HCT116 (cell line): ENCODE measurements around the gene NDUFS6. TPM values are rescaled to one million over a fixed set of nuclear protein-coding genes. Genes with fewer than 3 reads are reported as not detected.
A peak's percentile ranks its signal among the peaks of the same experiment; 100 is the strongest.
"Not testable (repeated sequence)": the region's sequence is repeated elsewhere in the genome, so short reads cannot be mapped to it uniquely, and the experiment has no call there.

Source experiments
- ATAC-seq: fragments of 200-7000 bp; cut with Tn5 transposase; 2 replicates; pipeline ENCODE4 v1.9.1; 2020; ENCODE audit warnings: mild to moderate bottlenecking, moderate library complexity
- BruUV-seq: library from RNA; stranded (reverse); fragments of 400-500 nt; replicated peaks from 2 replicates; lab custom pipeline; 2021; lab: Mats Ljungman, UMichigan
- CTCF ChIA-PET: fragments of 300-600 bp; sonication (Branson Sonifier 250); formaldehyde crosslinking; loops from one replicate; lab custom pipeline; 2021; ENCODE audit warnings: antibody characterized with exemption; lab: Charles Lee
- POLR2A ChIA-PET: fragments of 300-600, 350-600 bp; sonication (Branson Sonifier 250); formaldehyde crosslinking; loops from one replicate; lab custom pipeline; 2021; ENCODE audit warnings: antibody characterized with exemption; lab: Charles Lee
- RAD21 ChIA-PET, 2 experiments: fragments of 300-600 bp; sonication (Branson Sonifier 250); formaldehyde crosslinking; loops; one replicate each; lab custom pipeline; 2023; ENCODE audit warnings: low total read pairs in 2 of 2; ENCODE audit not compliant: uncharacterized antibody in 2 of 2, unreplicated experiment in 2 of 2, low non-redundant PET in 1 of 2; lab: Charles Lee
- DNase-seq: peaks from one replicate; pipeline ENCODE4 v3.0.0-alpha.2; 2010; ENCODE audit warnings: low read depth, low spot score
- H2AFZ ChIP-seq: fragments of 200-600 bp; shearing (Covaris generic), sonication (generic); 2 replicates; pipeline ENCODE4 v1.6.1; 2017; ENCODE audit warnings: low read depth, mixed run types, mixed read lengths, antibody characterized with exemption, low read length; ENCODE audit not compliant: poor library complexity, severe bottlenecking
- H3K27ac ChIP-seq: 2 replicates; pipeline ENCODE4 v1.5.1; 2012; ENCODE audit warnings: low read depth, low read length
- H3K27me3 ChIP-seq: fragments of 200-600 bp; sonication (generic); 2 replicates; pipeline ENCODE4 v1.6.1; 2016; ENCODE audit warnings: mixed run types, low read length, mixed read lengths; ENCODE audit not compliant: insufficient read depth
- H3K36me3 ChIP-seq, 2 experiments: fragments of 200-500 bp in 1 of 2; fragments of 200-600 bp in 1 of 2; sonication (Bioruptor generic) in 1 of 2; sonication (generic) in 1 of 2; 2 replicates each; pipeline versions ENCODE4 v1.5.1 to v1.6.1; 2014 to 2016; ENCODE audit warnings: low read length in 2 of 2, inconsistent platforms in 1 of 2, mixed read lengths in 1 of 2, mixed run types in 1 of 2; ENCODE audit not compliant: insufficient read depth in 2 of 2, control insufficient read depth in 1 of 2
- H3K4me1 ChIP-seq, 2 experiments: fragments of 200-600 bp in 1 of 2; sonication (generic) in 1 of 2; 2 replicates each; pipeline versions ENCODE4 v1.5.1 to v1.6.1; 2012 to 2017; ENCODE audit warnings: low read length in 2 of 2, inconsistent platforms in 1 of 2, mild to moderate bottlenecking in 1 of 2, mixed read lengths in 1 of 2, mixed run types in 1 of 2, moderate library complexity in 1 of 2; ENCODE audit not compliant: insufficient read depth in 2 of 2, control insufficient read depth in 1 of 2
- H3K4me2 ChIP-seq: fragments of 200-600 bp; sonication (generic); 2 replicates; pipeline ENCODE4 v1.6.1; 2017; ENCODE audit warnings: mixed run types, low read length, mixed read lengths
- H3K4me3 ChIP-seq, 2 experiments: fragments of 200-600 bp in 1 of 2; sonication (generic) in 1 of 2; replicated peaks in 1 of 2; 2 replicates each; pipeline ENCODE4 v1.5.1; 2011 to 2016; ENCODE audit warnings: low read length in 2 of 2, control low read depth in 1 of 2, low read depth in 1 of 2, mild to moderate bottlenecking in 1 of 2, mixed read lengths in 1 of 2, mixed run types in 1 of 2
- H3K79me2 ChIP-seq: fragments of 200-600 bp; sonication (generic); 2 replicates; pipeline ENCODE4 v1.6.1; 2017; ENCODE audit warnings: mild to moderate bottlenecking, mixed run types, low read length, moderate library complexity, mixed read lengths; ENCODE audit not compliant: insufficient read depth
- H3K9ac ChIP-seq: fragments of 200-600 bp; sonication (generic); 2 replicates; pipeline ENCODE4 v1.6.1; 2016; ENCODE audit warnings: low read length, mixed read lengths
- H3K9me2 ChIP-seq: fragments of 200-600 bp; sonication (generic), shearing (Covaris generic); 2 replicates; pipeline ENCODE4 v1.6.1; 2017; ENCODE audit warnings: mixed run types, mild to moderate bottlenecking, moderate library complexity; ENCODE audit not compliant: insufficient read depth
- H3K9me3 ChIP-seq, 2 experiments: fragments of 200-500 bp in 1 of 2; fragments of 200-600 bp in 1 of 2; sonication (Bioruptor generic) in 1 of 2; sonication (generic) in 1 of 2; 2 replicates each; pipeline ENCODE4 v1.6.1; 2014 to 2017; ENCODE audit warnings: low read length in 2 of 2, mixed read lengths in 2 of 2, inconsistent platforms in 1 of 2, low read depth in 1 of 2, mild to moderate bottlenecking in 1 of 2, mixed run types in 1 of 2, moderate library complexity in 1 of 2; ENCODE audit not compliant: control insufficient read depth in 1 of 2, insufficient read depth in 1 of 2
- H4K20me1 ChIP-seq: fragments of 200-600 bp; sonication (generic), shearing (Covaris generic); 2 replicates; pipeline ENCODE4 v1.6.1; 2017; ENCODE audit warnings: mixed run types, mild to moderate bottlenecking, moderate library complexity; ENCODE audit not compliant: insufficient read depth
- ELF1 ChIP-seq: IDR thresholded peaks from 2 replicates; pipeline ENCODE4 v1.6.1; 2012; ENCODE audit warnings: low read depth, borderline replicate concordance
- POLR2A ChIP-seq: IDR thresholded peaks from 2 replicates; pipeline ENCODE4 v1.7.0; 2011; ENCODE audit warnings: borderline replicate concordance; ENCODE audit not compliant: insufficient read depth, insufficient read length; ENCODE audit errors: extremely low read depth
- ZFX ChIP-seq: fragments of 450-650 bp; IDR thresholded peaks from 2 replicates; pipeline ENCODE4 v1.6.1; 2017
- intact Hi-C: fragments of 100-400 bp; cut with micrococcal nuclease; formaldehyde crosslinking; loops from 2 replicates; pipeline ENCODE4 v1.10.0; 2022
- total RNA-seq: library from RNA; stranded (reverse); gene quantifications from one replicate; pipeline ENCODE4 v1.2.1, GENCODE V29; 2021; ENCODE audit not compliant: unreplicated experiment

The NDUFS6 gene
- total RNA-seq, 1 experiment from 2014 or later: 43.8 TPM

- CTCF ChIA-PET, POLR2A ChIA-PET: not testable (repeated sequence)
These were observed 2.6 kb upstream of the NDUFS6 start for GRCh38 chr5:1798589-1798988.

GRCh38 chr5:1799110-1799601 lies 2.1 kb upstream of the NDUFS6 start:
- ChIA-PET POLR2A (interaction anchor here (0.7 kb wide), 1 partner anchor 85 kb away, joined by 3 read pairs; no protein-coding TSS in a partner anchor), CTCF (no interaction called here)

More at GRCh38 chr5:1798589-1798988, 2.6 kb upstream of the NDUFS6 start:
- ATAC-seq, H4K20me1 ChIP-seq, intact Hi-C loops, H3K9me3 ChIP-seq, DNase-seq, H3K9me2 ChIP-seq, RAD21 ChIA-PET, H3K27me3 ChIP-seq, BruUV-seq, H2AFZ ChIP-seq: not testable (repeated sequence)
- peak overlapping the region; percentile 87 for H3K4me2 ChIP-seq
- H3K27ac ChIP-seq: peak overlapping the region; percentile 96; the same call in 1 of the 2 replicates
- peaks cover 4 to 31% of the 10 kb centered on the region in 2 experiments; a peak in 3 of 4 replicates for H3K4me1 ChIP-seq
- peak overlapping the region; percentile 78 to 93 for H3K4me3 ChIP-seq
- peak overlapping the region; percentile 87 for H3K9ac ChIP-seq
- H3K79me2 ChIP-seq: peaks cover 65% of the 10 kb centered on the region
- peaks cover 17 to 34% of the 10 kb centered on the region in 2 experiments; a peak in 3 of 4 replicates for H3K36me3 ChIP-seq

More at GRCh38 chr5:1799110-1799601, 2.1 kb upstream of the NDUFS6 start:
- Histone ChIP-seq H3K9me3 (no peaks in the 10 kb centered on the region), H3K27ac (peak overlapping the region; percentile 96), H3K27me3 (no peaks in the 10 kb centered on the region), H3K9ac (peak overlapping the region; percentile 87)
- no TSS peak for BruUV-seq
- RAD21 ChIA-PET: no interaction called here
- ATAC-seq: no peak; the same call in 1 of the 2 replicates
- no peak for DNase-seq
- TF ChIP-seq POLR2A (no peak), ELF1 (no peak), ZFX (peak; percentile 87)
- TF ChIP-seq, all 23 proteins: peak for 1
- H3K9me2 ChIP-seq: no peaks in the 10 kb centered on the region
- peaks cover 21 to 39% of the 10 kb centered on the region in 2 experiments; a peak in 3 of 4 replicates for H3K36me3 ChIP-seq
- H3K4me1 ChIP-seq: peaks cover 4 to 30% of the 10 kb centered on the region in 2 experiments; a peak in 3 of 4 replicates
- peaks cover 71% of the 10 kb centered on the region for H3K79me2 ChIP-seq
- intact Hi-C loops: loop anchor here (1.0 kb wide), 1 partner anchor 82 kb away; no protein-coding TSS in a partner anchor
- H3K4me3 ChIP-seq: peak overlapping the region; percentile 78 to 93
- no peak overlapping the region for H2AFZ ChIP-seq
- no peaks in the 10 kb centered on the region for H4K20me1 ChIP-seq
- peak overlapping the region; percentile 87 for H3K4me2 ChIP-seq
